ENCODE measurements around the gene RAD51B.

DNA sequence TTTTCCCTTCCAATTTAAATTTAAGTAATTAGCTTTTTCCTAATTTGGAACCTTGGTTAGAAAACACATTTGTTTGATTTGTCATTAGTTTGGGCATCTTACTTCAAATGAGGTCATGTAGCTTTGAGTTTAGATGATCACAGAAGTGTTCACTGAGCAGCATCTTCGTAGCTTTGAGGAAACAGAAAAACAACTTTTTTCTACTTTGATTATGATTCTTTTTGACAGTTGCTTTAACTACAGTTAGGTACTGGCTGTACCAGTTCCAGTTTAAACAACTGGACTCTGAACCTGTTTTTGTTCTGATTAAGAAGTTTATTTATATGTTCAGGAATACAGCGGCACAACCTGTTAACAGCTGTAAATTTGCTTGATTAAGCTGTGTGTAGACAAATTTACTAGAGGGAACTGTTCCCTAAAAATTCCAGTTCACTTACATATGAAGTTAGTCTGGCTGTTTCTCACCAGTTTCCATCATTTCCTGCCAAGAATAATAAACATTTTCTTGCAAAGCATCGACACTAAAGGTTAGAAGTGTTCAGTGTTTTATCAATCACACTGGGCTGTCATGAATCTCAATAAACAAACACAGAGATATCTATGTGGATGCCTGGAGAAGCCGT is 191.9 kb downstream of the RAD51B start:
- TF ChIP-seq CTCF (optimal IDR thresholded peaks at IDR 0.05 in 1 of 3, IDR thresholded peaks at IDR 0.05 in 1 of 3, conservative IDR thresholded peaks at IDR 0.05 in 1 of 3; ENCODE audit: extremely low read depth in 1 of 3, insufficient read depth in 2 of 3, low read length in 3 of 3) (no peak), EZH2 (IDR thresholded peaks at IDR 0.05; ENCODE audit: low read length) (no peak)

Data from keratinocyte (primary cell).